Inferior parietal cortex (tissue), 1 donor: ENCODE results near the gene MRPL24.

ENCODE experiments used
- DNase-seq: peaks from one replicate; pipeline ENCODE4 v3.0.0-alpha.2; 2016; ENCODE audit errors: extremely low spot score

MRPL24 gene

DNA sequence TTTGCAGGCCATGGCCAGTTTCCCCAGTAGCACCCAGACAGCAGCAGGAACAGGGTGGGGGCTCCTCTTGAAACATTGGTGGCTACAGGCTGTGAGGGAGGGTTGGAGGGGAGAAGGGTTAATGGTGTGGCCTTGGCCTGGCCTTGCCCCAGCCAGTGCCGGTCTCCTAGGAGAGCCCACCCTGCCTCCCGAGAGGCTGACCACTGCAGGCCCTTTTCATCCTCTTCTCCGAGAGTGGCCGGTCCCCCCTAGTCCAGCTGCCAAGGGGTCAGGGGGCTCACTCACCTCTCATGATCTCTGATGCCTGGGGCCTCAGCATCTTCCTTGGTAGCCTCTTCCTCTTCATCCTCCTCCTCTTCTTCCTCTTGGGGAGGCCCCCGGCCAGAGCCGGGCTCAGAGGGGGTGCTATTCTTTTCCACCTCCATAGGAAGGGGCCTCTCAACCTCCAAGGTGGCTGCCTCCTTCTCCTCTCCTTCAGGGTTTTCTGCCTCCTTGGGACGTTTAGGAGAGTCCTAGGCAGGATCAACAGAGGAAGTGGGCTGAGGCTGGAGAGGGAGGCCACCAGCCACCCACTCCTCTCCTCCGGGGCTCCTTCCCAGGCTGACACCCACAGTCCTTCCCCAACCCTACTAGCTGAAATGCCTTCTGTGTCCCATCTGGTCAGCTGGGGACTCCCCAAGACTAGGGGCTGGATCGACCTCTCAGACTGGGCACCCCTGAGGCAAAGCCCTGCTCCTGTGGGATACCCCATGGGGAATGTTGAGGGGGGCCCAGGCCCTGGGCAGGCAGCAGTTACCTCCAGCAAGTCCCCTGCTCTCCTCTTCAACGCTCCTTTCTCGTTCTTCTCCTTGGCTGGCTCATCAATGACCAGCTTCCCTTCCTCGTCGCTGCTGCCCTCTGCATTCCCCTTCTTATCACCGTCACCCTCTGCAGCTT lies 2.7 kb upstream of the MRPL24 start:
- DNase-seq, result no peak

DNA sequence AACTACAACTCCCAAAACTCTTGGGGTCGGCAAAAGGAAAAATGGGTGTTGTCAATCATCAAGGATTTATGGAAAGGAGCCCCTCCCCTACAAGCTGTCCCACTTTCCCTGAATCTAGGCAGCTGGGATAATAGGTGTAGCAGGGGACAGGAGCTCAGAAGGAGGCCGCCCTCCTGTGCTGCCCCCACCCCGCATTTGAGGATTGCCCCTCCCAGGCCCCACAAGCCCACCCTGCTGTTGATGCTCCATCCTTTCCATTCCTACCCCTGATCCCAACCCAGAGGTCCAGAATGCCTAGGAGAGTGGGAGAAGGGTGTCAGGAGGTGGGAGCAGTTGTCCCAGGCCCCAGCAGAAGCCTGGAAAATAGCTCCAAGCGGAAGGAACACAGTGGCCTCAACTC lies 1.9 kb upstream of the MRPL24 start:
- DNase-seq, result no peak

DNA sequence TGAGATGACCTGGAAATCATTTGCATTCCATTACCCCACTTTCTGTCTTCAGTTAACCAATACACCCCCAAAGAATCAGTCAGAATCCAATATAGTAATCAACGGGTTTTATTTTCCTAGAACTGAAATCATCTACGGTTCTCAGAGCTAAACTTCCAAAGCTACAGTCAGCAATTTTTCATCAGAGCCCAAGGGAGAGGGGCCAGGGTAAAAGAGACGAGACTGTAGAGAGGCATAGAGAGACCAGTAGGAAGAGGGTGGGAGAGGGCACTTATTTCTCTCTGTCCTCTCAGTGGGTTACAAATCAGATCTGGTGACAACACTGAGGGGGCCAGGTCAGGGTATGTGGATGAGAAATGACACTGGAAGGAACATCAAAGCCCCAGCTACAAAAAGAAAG lies 1.1 kb upstream of the MRPL24 start:
- no peak for DNase-seq

DNA sequence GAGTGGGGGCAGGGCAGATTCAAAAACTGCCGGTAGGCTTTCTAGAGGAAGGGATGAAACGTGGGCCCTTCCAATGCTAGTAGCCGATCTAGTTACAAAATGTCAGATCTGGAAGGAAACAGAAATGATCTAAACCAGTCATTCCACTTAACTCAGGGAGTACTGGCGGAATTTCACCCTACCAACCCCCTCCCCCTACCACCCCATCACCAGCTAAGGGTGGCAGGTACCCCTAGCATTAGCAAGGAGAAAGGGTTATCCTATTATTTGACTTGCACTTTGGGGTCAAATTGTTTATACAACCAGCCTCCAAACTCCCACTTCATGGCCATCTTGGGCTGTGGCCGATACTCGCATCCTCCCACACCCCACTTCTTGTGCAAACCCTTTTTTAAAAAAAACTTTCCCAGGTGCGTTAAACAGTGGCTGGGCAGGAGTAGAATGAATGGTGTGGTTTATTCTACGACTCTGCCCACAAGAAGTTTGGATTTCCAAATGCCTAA lies 644 bp upstream of the MRPL24 start:
- DNase-seq, result no peak

DNA sequence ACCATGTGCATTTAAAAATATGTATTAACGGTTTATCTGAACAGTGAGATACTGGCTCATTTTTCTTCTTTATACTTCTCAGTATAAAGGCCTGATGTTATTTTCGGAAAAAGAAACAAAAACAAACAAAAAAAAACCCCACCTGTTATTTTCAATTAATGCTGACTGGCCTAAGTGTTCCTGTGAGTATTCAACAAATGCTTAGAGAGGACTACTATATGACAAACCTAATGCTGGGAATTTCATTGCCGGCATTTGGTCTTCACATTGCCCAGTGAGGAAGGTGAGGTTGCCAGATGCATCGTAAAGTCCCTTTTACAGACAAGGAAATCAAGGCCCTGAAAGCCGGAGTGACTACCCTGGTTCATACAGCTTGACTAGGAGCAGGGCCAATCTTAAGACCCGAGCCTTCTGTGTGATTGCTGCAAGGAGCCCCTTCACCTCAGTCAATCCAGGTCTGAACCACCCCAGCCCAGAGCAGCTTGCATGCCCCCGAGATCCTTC lies 599 bp downstream of the MRPL24 start:
- DNase-seq, result no peak

DNA sequence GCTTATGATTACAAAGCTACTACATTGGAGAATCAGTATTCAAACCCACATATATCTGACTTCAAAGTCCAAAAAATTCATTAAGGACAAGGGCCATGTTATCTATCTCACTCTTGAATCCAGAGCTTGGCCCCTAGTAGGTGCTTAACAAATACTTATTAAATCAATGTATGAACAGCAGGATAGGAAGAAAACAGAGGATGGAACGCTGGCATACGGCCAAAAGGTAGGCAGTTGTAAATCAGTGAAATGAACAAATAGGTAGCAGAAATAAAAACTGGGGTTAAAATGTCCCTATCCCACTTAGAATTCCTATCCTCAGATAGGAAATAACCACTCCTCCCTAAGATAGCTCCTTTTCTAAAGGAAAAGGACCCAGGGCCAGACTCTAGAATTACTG lies 2.0 kb downstream of the MRPL24 start:
- DNase-seq, result no peak

DNA sequence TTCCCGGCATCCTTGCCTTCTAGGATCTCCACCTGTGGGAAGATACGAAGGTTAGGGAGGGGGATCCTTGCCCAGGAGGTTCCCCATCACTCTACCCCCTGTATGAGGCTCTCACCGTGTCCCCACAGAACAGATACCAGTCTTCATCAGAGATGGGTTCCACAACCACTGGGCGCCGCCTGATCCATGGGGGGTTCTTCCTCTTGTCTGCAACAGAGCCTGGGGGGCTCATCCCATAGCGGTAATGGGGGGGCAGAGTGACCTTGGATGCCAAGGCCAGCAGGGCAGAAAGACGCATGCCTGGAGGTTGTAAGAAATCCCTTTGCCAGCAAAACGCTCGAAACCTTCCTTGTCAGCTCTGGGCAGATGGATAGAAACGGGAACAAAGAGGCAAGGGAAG lies 2.5 kb downstream of the MRPL24 start:
- no peak for DNase-seq

DNA sequence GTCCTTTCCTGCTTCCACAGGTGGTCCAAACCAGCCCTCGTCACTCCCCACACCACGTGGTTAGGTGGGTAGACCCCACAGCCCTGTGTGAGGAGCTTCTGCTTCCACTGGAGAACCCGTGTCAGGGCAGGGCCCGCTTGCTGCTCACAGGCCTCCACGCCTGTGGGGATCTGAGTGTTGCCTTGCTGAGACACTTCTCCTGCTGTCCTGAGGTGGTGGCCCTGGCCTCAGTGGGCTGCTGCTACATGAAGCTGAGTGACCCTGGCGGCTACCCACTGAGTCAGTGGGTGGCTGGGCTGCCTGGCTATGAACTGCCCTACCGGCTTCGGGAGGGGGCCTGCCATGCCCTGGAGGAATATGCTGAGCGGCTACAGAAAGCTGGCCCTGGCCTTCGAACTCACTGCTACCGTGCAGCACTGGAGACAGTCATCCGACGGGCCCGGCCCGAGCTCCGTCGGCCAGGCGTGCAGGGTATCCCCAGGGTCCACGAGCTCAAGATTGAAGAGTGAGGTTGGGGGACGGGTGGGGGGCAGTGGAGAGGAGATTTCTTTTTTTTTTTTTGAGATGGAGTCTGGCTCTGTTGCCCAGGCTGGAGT lies 6.8 kb downstream of the MRPL24 start:
- no peak for DNase-seq

DNA sequence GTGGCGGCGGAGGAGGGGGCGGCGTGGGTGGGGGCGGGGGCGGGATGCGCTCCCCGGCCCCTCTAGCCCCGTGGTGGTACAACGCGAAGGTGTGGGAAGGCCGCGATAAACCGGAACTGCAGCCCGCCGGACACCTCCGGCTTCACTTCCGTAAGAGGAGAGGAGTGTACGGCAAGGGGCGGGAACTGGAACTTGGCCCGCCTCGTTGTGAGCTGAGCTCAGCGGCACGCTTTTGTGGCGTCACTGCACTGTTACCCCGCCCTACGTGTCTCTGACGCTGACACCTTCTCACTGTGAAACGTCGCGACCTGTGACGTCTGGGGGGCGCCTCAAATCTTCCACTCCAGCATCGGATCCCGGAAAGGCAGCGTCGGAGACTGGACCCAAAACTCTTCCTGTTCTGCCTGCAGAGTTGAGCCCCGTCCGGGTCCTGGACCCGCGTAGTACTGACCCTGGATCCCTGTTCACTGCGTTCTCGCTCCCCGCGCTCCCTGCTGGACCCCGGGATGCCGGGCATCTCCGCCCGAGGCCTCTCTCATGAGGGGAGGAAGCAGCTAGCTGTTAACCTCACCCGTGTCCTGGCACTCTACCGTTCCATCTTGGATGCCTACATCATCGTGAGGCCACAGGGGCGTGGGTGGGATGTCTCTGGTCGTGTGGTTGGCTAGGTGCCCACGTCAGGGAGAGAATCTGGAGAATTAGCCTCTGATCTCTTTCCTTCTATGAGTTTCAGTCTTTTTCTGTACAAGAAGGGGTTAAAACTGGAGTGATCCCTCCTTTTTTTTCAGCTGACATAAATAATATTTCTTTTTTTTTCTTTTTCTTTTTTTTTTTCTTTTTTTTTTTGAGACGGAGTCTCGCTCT lies 12.1 kb downstream of the MRPL24 start, which contains the start of gene ISG20L2:
TSS of gene ISG20L2 (minus strand) at position 168 of the 864 bp plus-strand sequence. CDS start 1,114 bp downstream, outside the sequence.
- DNase-seq, result peak; percentile 93

DNA sequence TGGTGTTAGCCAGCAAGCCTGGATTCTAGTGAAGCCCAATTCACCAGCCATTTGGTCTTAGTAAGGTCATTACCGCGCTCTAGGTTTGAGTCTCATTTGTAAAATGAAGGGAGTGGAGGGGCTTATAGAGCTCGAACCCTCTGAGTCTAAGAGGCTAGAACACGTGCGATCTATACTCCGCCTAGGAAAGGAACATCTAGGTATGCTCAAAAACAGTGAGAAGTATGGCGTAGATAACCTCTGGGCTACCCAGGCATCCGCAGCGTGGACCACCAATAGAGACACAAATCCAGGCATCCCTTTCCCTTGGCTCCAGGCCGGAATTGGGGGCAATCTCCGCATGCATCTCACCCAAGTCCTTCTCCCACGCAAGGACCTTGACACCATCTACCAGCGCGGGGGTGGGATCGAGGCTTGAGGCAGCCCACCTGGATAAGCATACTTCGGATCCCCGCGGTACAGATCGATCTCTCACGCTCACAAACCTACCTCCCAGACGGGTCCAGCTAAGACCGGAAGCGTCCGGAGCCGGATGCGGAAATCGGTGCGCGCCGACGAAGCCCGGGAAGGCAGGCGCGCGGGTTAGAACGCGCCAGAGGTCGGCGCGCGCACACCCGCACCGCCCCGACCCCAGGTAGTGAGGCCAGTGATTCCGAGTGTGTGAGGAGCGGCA lies 12.8 kb downstream of the MRPL24 start, which contains the start of gene METTL25B:
TSS of gene METTL25B (plus strand) at position 544 of the 673 bp plus-strand sequence. CDS start 636 bp downstream, outside the sequence.
- peak; percentile 84 for DNase-seq

DNA sequence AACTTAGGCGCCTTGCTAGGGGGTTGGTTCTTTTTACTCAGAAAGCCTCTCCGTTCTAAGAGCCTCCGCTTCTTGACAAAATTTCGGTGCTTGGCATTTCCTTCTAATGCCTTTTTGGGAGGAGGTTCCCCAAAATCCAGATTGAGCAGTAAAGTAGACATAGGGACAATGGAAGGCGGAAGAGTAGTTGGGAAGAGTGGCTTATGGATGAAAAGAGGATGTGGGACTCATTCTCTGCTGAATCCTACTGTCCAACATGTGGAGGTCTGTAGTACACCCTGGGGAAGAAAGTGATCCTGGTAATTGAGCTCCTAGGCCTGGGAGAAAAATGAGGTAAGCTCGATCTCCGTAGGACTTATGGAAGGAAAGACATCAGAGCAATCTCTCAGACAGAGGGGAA lies 13.4 kb downstream of the MRPL24 start:
- no peak for DNase-seq

DNA sequence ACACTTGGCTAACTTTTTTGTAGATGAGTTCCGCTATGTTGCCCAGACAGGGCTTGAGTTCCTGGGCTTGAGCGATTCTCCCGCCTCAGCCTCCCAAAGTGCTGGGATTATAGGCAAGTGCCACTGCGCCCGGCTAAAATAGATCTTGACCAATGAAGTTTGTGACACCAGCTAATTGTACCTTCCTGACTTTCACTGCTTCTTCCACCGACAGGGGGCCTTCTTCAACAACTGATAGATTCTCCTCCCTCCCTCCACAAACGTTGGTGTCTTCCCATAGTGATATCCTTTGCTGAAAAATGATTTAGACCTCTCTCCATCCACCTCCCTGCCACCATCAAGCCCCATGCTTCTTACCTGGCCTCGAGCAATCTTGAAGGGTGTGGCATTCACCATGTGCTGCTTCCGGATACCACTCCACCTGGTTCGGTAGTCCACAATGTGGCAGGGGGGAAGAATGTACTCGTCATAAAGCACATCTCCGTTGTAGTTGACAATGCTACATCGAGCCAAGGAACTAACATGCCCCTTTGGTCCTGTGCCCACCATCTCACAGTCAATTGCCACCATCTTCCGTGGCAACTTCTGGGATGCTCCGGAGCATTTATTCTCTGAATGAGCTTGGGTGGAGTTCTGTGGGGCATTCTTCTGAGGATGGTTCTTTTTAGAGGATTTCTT lies 14.2 kb downstream of the MRPL24 start:
- no peak for DNase-seq

DNA sequence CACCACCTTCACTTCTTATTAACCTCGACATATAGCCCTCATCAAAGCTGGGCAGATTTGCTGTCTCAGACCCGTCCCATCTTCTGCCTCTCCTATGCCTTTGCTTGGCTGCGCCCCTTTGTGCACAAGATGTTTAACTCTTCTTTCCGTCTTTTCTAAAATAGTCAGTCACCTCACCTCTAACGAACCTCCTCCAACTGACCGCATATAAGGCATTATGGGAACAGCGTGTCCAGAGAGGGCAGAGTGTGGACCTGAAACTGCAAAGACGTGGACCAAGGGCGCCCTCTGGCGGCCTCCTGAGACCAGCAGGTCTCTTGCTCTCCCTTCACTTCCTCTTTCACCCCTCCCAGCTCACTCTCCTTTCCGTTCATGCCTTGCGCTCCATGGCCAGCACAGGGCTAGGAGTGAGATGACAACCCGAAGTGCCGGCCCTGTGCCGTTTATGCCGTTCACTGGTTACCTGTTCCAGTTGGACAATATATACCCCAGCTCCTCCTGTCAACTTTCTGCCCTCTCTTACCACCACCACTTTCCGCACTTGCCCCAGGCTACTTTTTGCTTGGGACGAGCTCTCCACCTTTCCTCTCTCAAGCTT lies 15.1 kb downstream of the MRPL24 start:
- peak; percentile 89 for DNase-seq

DNA sequence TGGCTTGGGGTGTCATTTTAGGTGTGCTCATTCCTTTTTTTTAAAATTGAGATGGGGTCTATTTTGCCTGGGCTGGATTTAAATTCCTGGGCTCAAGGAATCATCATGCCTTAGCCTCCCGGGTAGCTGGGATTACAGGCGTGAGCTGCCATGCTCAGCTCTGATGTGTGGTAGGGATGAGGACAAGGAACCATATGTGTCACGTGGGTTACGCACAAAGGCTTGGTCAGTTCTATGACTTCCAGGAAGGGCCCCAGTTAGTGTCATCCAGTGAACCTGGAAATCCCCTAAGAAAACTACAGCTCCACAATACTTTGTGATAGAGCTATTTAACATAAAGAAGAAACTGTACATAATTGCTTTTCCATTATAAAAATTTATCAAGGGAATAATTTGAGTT lies 19.4 kb downstream of the MRPL24 start:
- no peak for DNase-seq

DNA sequence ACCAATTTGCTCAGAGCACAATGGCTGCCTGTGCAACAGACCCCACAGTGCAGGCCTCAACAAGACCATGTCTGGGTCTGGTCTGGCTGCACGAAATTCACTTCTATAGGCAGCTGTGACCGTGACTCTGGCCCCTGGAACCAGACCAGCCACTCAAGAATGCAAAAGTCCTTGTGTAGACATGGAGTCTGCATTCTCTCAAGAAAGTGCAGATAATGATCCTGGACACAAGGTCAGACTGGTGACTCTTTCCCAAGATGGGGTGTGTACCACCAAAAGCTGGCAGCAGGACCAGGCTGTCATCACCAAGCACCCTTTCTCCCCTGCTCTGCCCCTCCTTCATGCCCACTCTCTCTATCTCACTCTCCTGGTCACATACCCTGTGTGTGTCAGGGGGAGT lies 19.8 kb downstream of the MRPL24 start:
- no peak for DNase-seq

DNA sequence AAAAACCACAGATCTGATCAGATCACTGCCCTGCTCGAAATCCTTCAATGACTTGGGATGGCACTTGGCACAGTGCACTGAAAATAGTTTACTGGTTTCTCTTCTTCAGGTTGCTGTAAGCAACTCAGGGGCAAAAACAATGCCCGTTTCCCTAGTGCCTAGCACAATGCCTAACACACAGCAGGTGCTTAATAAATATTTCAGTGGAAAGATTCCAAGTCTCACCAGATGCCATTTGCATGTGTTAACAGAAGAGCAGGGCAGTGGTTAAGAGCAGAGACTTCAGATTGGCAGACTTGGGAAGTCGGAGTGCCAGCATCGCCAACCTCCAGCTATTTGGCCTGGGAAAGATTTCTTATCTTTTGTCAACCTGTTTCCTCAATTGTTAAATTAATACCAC lies 23.5 kb downstream of the MRPL24 start:
- DNase-seq, result no peak

DNA sequence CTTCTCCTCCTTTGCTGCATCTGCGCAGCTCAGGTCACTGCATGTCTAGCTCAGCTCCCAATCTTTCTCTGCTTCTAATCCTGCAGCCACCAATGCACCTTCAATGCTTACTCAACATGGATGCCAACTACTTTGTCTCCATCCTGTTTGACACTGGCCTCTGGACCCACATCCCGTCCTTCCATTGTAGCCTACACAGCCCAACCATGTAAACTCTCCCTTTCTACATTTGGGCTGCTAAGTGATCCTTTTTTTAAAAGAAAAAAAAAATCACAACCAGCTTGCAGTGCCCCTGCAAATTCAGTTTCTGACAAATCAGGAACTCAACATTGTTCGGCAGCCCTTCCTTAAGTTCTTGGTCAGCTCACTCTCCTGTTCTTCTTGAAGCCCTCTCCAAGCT lies 26.1 kb downstream of the MRPL24 start:
- DNase-seq, result no peak

DNA sequence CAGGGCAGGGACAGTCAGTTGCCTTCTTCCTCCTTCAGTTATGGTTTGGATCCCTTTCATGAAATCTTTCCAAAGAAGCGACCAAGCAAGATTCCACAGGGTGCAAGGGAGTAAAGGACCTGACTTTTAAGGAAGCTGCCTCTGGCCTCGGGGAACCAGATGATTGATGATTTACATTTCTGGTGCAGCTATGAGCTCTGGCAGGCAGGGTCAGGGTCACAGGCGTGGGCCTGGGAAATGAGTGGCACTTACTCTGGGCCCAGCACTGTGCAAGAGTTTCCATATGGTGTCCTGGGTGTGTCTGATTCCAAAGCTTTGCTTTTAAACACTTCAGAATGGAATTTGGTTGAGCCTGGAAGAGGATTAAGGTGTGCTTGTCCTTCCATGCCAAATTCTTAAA lies 28.3 kb downstream of the MRPL24 start:
- DNase-seq, result no peak

DNA sequence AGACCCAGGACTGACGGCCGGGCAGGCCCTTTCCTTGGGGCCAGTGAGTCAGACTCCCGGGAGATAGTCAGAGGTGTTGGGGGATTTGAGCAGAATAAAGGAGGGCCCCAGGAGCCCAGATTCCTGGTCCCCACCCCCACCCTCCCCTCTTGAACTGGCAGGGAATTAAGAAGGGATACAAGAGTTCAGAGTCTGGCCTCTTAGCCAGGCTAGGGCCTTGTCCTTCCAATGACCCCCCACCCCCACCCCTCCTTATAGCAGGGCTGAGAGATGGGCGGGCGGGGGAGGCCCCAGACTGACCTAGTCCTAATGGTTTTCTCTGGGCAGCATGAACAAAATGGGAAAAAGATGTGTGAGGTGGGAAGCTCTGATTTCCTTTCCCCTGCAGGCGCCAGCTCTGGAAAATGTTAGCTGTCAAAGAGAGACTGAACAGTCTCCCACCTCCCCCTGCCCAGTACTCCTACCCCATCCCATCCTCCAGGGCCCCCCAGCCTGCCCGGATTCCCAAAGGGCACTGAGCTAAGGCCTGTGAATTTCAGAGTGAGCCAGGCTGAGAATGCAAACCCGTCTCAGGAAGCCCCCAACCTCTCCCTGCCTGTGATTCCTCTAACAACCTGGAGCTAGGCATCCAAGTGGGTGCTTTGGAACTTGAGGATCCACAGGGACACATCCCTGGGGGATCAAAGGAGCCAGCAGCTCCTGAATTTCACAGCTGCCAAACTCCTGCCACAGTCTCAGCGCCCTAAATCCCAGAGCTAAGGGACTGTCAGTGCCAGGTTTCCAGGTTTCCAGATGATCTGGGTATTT lies 29.7 kb downstream of the MRPL24 start:
- DNase-seq, result no peak
